Anterior cingulate cortex (tissue), 58 donors: ENCODE results near the gene ABAT.
"Not testable (repeated sequence)": the region's sequence is repeated elsewhere in the genome, so short reads cannot be mapped to it uniquely, and the experiment has no call there.

Source experiments
- DNase-seq, 58 donors: peaks; one replicate each; lab custom pipeline; 2025; lab: John Stamatoyannopoulos, UW

The ABAT gene

GRCh38 chr16:8767176-8767575, 92.8 kb downstream of the ABAT start:
- DNase-seq, result no peak

DNA sequence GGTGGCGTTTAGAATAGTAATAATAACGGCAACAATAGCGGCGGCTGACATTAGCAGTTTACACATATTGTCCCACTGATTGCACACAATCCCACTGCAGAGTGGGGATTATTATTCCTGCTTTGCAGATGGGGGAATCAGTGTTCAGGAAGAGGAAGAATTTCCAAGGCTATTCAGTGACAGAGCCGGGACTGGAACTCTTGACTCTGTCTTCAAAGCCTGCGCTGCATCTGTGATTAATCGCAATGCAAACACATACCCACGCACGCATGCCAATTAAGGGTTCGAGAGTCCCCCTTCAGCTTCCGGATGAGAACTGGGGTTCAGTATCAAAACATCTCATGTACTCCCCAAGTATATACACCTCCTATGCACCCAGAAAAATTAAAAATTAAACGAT, 93.9 kb downstream of the ABAT start:
- no peak for DNase-seq

DNA sequence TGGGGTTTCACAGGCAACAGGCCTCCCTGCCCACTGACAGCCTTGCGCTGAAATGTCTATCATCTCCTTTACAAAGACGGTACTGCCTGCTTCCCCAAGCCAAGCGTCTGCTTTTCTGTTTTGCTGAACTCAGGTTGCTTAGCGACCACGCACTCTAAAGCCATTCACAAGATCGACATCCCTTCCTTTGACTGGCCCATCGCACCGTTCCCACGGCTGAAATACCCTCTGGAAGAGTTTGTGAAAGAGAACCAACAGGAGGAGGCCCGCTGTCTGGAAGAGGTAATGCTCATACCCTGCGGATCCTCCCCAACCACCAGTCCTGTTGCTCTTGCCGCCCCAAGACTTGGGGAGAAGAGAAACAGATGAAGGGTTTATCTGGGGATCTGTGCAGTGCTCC, 94.3 kb downstream of the ABAT start:
- no peak for DNase-seq

DNA sequence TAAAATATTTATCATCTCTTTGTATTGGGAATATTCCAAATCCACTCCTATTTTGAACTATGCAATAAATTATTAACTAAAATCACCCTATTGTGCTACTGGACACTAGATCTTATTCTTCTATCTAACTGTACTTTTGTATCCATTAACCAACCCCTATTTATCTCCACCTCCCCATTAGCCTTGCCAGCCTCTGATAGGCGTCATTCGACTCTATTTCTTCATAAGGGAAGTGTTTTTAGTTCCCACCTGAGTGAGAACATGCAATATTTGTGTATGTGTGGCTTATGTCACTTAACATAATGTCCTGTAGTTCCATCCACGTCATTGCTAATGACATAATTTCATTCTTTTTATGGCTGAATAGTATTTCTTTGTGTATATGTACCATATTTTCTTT, 99.1 kb downstream of the ABAT start:
- no peak for DNase-seq

DNA sequence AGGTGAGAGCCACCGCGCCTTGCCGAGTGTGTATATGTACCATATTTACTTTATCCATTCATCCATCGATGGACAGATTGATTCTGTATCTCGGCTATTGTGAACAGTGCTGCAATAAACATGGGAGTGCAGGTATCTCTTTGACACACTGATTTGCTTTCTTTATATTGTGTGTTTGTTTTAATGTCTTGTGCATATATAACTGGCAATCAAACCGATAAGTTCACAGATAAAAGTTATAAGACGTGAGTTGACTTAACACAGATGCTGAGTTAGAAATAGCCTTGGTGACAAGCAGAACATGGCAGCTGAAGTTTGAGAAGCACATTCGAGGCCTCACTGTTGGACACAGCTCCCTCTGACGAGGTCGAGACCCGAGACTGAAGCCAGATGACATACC, 99.8 kb downstream of the ABAT start:
- no peak for DNase-seq

- no peak for DNase-seq
Observed at GRCh38 chr16:8775359-8775758, 100.9 kb downstream of the ABAT start.

- no peak for DNase-seq
Observed at GRCh38 chr16:8776129-8776584, 101.7 kb downstream of the ABAT start.

DNA sequence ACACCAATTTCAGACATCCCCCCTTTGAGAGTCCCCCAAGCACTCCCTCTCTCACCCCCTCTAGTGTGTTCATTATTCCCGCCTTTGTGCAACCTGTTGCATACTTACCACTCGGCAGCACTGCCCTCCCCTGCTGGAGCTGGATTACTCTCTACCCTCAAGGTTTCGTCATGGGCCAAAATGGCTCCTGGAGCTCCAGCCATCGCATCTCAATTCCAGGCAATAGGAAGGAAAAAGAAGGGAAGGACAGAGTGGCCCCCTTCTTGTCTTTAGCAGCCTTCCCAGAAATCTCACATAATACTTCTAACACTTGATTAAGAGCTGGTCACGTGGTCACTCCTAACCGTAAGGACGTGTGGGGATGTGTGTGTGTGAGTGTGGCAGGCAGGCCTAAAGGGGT, 102.8 kb downstream of the ABAT start:
- no peak for DNase-seq

- no peak for DNase-seq
Observed at GRCh38 chr16:8781797-8782196, 107.4 kb downstream of the ABAT start.

DNA sequence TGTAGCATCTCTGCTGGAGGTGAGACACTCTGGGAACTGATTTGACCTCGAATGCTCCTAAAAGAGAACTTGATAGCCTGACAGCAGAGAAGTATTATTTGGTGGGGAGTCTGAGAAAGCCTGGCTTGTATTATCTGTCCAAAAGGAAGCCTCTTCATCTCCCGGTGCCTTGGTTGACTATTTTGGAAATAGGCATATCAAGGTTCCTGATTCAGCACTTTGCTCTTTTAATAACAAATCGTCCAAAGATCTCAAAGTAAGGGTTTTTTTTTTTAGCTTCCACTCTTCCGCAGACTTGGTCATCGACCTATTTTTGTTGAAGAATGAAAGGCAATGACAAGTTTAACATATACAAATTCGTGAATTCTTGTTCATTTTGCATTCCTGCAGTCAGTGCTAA, 108.3 kb downstream of the ABAT start:
- DNase-seq, result no peak

DNA sequence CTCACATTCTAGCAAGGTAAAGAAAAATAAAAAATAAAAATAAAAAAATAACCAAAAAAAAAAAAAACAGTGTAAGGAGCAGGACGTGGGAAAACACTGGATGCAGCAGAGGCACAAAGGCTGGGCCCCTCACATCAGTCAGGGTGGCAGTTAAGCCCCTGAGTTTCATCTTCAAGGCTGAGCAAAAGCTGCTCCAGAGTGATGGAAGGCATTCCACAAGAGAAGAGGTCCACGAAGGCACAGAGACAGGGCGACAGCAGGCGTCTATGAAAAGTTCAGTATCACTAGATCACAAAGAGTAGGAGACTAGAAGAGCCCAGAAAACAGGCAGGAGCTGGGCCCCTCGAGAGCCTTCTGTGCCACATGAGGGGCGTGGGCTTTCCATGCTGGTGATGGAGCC, 111.0 kb downstream of the ABAT start:
- DNase-seq, result no peak

GRCh38 chr16:8786316-8786715, 111.9 kb downstream of the ABAT start:
- DNase-seq, result not testable (repeated sequence)

- no peak for DNase-seq
Observed at GRCh38 chr16:8788578-8789172, 114.3 kb downstream of the ABAT start.

DNA sequence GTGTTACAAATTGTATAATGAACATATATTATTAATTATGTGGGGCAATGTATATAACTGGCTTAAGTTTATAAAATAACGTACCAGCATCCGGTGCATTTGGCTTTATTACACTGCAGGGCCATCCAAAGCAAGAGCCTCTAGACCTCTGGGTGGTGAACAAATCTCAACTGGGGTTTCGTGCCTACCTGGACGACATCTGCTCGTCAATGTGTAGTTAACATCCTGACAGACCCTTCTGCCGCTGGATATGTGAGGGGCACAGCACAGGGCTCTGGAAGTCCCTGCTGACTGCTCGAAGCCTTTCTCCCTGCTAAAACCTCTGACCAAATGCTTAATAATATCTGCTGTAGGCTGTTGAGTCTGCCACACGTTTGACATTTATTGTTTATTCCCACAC, 120.7 kb downstream of the ABAT start:
- DNase-seq, result no peak

DNA sequence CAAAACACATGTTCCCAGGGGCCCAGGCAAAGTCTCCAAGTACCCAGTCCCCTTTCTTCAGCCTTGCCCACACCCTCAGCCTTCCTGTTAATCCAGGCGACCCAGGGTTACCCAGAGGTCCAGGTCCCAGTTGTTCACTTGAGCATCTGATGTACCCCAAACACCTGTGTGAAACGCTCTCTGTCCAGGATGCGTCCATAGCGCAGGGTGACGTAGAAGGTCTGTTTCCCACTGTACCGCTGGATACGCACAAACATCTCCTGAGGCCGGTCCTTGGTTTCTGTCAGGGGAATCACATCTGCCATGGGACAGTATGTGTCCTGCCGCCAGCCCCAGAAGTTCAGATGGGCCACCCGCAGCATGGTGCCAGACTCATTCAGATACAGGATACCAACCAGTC, 121.4 kb downstream of the ABAT start:
- peak in 1 of 58 donors; percentile 3 for DNase-seq

DNA sequence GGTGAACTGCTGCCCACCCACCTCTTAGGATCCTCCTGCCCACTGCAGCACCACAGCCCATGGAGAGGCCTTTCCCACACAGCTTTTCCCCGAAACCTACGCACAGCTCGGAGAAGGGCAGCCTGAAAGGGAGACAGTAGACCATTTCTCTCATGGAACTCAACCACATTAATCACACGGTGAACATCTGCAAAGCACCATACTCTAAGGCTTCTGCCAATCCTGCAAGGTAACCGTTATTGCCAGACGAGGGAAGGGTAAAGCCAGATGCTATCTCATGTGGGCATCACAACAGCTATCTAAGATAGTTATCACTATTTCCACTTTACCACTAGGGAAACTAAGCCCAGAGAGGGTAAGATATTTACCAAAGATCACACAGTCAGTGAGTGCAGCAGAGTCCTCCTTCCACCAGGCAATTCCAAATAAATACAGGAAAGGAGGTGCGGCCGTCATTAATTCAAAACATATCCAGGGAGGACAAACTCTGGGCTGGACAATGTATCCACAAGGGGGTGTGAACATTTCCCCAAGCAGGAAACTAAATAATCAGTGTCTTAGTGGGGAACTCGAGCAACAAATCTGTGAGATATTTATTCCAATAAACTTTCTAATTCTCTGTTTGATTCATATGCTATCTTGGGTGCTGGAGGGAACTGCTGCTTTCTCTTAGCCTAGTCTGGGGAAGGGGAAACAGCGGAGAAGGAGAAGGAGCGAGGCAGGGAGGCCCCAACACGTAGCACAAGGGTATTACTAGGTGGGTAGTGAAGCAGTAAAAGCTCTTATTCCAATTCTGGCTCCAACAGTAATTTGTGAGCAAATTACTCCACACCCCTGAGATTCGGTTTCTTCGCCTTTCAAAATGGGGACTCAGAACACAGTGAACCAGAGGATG, 122.3 kb downstream of the ABAT start:
- peak in 1 of 58 donors; percentile 31 for DNase-seq

- peak; percentile 84 to 99 (median 97) for DNase-seq
Observed at GRCh38 chr16:8797364-8798173, 123.2 kb downstream of the ABAT start, which contains the start of the genes PMM2 and TMEM186. Gene PMM2 (plus strand): TSS chr16:8797839. CDS start chr16:8797883, 44 bp downstream. Gene TMEM186 (minus strand): TSS chr16:8797639. CDS start chr16:8797614, 25 bp downstream.

DNA sequence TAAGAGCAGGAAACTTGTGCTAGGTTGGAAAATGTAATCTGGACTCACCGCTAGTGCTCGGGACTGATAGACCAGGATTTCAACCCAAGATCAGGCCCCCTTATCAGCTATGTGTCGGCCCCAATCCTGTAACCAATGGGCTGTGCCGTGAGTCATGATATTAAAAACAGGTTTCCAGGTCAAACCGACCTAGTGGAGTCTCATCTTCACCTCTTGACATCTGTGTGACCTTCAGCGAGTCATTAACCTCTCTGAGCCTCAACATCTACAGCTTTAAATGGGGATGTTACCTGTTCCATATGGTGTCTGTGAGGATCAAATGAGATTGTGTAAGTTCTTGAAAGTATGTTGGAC, 123.7 kb downstream of the ABAT start:
- no peak for DNase-seq

GRCh38 chr16:8798535-8799157, 124.2 kb downstream of the ABAT start:
- DNase-seq, result no peak

- DNase-seq, result no peak
Observed at GRCh38 chr16:8801701-8802100, 127.3 kb downstream of the ABAT start.

DNA sequence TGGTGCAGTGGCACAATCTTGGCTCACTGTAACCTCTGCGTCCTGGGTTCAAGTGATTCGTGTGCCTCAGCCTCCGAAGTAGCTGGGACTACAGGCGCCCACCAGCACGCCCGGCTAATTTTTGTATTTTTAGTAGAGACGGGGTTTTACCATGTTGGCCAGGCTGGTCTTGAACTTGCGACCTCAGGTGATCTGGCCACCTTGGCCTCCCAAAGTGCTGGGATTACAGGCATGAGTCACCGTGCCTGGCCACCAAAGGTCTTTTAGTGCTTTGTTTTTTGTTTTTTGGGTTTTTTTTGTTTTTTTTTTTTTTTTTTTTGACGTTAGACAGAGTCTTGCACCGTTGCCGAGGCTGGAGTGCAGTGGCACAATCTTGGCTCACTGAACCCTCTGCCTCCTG, 129.3 kb downstream of the ABAT start:
- DNase-seq, result not testable (repeated sequence)
